ENCODE measurements around the gene SLC35F4. TPM values are rescaled to one million over a fixed set of nuclear protein-coding genes. Genes with fewer than 3 reads are reported as not detected.

Gene SLC35F4
- total RNA-seq, 1 experiment from 2014 or later: not detected

DNA sequence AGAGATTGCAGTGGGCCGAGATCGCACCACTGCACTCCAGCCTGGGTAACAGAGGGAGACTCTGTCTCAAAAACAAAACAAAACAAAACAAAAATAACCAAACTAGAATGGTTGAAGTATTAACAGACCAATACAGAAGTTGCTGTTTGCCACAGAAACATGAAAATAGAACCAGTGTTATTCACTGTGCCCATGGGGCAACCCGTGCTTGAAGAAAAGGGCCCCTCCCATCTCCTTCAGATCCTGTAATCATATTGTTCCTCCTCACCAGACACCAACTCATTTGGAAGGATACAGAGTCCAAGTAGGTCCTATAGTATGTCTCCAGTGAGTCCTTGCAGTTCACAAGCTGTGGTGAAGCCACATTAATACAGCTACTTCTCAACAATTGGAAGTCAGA, 30.9 kb downstream of the SLC35F4 start:
- Histone ChIP-seq H3K79me2 (ENCODE audit: insufficient read depth, low read length) (no peaks in the 10 kb centered on the region), H3K9ac (ENCODE audit: low read length) (no peak overlapping the region), H4K20me1 (ENCODE audit: insufficient read depth) (no peaks in the 10 kb centered on the region), H3K27me3 (ENCODE audit: insufficient read depth, low read length) (no peaks in the 10 kb centered on the region), H2AFZ (ENCODE audit: low read depth, low read length, poor library complexity, severe bottlenecking) (no peak overlapping the region), H3K4me1 (ENCODE audit: control insufficient read depth in 1 of 2, insufficient read depth in 2 of 2, low read length in 2 of 2) (peaks cover 18 to 27% of the 10 kb centered on the region in 2 experiments; a peak in 3 of 4 replicates), H3K9me3 (ENCODE audit: control insufficient read depth in 1 of 2, insufficient read depth in 1 of 2, low read depth in 1 of 2, low read length in 2 of 2) (no peaks in the 10 kb centered on the region), H3K4me2 (ENCODE audit: low read length) (no peak overlapping the region), H3K36me3 (ENCODE audit: control insufficient read depth in 1 of 2, insufficient read depth in 2 of 2, low read length in 2 of 2) (no peaks in the 10 kb centered on the region), H3K27ac (ENCODE audit: low read depth, low read length) (no peak overlapping the region), H3K9me2 (ENCODE audit: insufficient read depth) (no peaks in the 10 kb centered on the region), H3K4me3 (replicated peaks in 1 of 2; ENCODE audit: low read depth in 1 of 2, low read length in 2 of 2) (no peak overlapping the region)
- no peak for DNase-seq (ENCODE audit: low read depth, low spot score)
- POLR2A ChIA-PET: no interaction called here
- CTCF ChIA-PET: no interaction called here
- ATAC-seq: no peak
- RAD21 ChIA-PET (ENCODE audit: low non-redundant PET in 1 of 2, low total read pairs in 2 of 2, uncharacterized antibody in 2 of 2, unreplicated experiment in 2 of 2): no interaction called here
- no peak for TF ChIP-seq SP1 (IDR thresholded peaks at IDR 0.05; ENCODE audit: low read depth)
- TF ChIP-seq SRF (IDR thresholded peaks at IDR 0.05; ENCODE audit: low read depth): no peak
- no peak for TF ChIP-seq FOSL1 (IDR thresholded peaks at IDR 0.05; ENCODE audit: low read depth)
- intact Hi-C loops (cut with micrococcal nuclease): no loop called here
- no TSS peak for BruUV-seq (replicated peaks)

DNA sequence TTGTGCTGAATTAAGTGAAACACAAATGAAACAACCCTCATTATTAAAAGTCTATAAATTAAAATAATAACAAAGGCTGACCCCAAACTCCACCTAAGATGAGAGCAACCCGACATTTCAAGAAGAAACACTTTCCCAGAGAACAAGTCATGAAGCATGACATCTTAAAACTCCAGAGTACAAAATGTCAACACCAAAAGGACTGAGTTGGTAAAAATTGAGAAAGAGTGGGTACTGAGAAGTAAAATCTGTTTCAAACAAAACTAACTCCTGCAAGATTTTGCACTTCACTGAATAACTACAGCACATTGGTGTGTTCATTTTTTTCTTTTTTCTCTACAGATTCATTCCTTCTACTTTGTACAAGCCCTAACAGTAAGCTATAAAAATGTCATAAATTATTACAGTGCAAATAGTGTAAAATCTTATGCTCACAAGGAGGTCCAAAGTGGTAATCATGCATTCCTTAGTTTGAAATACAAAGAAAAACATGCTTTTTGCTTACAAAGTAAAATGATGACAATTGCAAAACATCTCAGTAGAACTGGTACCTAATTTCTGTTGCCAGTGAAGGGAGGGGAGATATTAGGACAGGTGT, 31.8 kb downstream of the SLC35F4 start:
- no peaks in the 10 kb centered on the region for H3K79me2 ChIP-seq (ENCODE audit: insufficient read depth, low read length)
- no TSS peak for BruUV-seq (replicated peaks)
- ChIA-PET CTCF (interaction anchor here (1.6 kb wide), 1 partner anchor 37 kb away, joined by 6 read pairs; no protein-coding TSS in a partner anchor), POLR2A (no interaction called here), RAD21 (ENCODE audit: low non-redundant PET in 1 of 2, low total read pairs in 2 of 2, uncharacterized antibody in 2 of 2, unreplicated experiment in 2 of 2) (no interaction called here)
- peak overlapping the region; percentile 47 for H2AFZ ChIP-seq (ENCODE audit: low read depth, low read length, poor library complexity, severe bottlenecking)
- no peak for DNase-seq (ENCODE audit: low read depth, low spot score)
- H3K27me3 ChIP-seq (ENCODE audit: insufficient read depth, low read length): no peaks in the 10 kb centered on the region
- no peak overlapping the region for H3K27ac ChIP-seq (ENCODE audit: low read depth, low read length)
- intact Hi-C loops (cut with micrococcal nuclease): no loop called here
- peak overlapping the region; percentile 71 for H3K4me2 ChIP-seq (ENCODE audit: low read length)
- peaks cover 18 to 27% of the 10 kb centered on the region in 2 experiments; a peak in 3 of 4 replicates for H3K4me1 ChIP-seq (ENCODE audit: control insufficient read depth in 1 of 2, insufficient read depth in 2 of 2, low read length in 2 of 2)
- H3K4me3 ChIP-seq (replicated peaks in 1 of 2; ENCODE audit: low read depth in 1 of 2, low read length in 2 of 2): no peak overlapping the region
- H3K36me3 ChIP-seq (ENCODE audit: control insufficient read depth in 1 of 2, insufficient read depth in 2 of 2, low read length in 2 of 2): no peaks in the 10 kb centered on the region
- no peak overlapping the region for H3K9ac ChIP-seq (ENCODE audit: low read length)
- H3K9me2 ChIP-seq (ENCODE audit: insufficient read depth): no peaks in the 10 kb centered on the region
- no peak for ATAC-seq
- H3K9me3 ChIP-seq (ENCODE audit: control insufficient read depth in 1 of 2, insufficient read depth in 1 of 2, low read depth in 1 of 2, low read length in 2 of 2): no peaks in the 10 kb centered on the region
- no peaks in the 10 kb centered on the region for H4K20me1 ChIP-seq (ENCODE audit: insufficient read depth)
- TF ChIP-seq ZFX (IDR thresholded peaks at IDR 0.05) (no peak), EGR1 (IDR thresholded peaks at IDR 0.05; ENCODE audit: low read depth) (no peak), ZNF274 (IDR thresholded peaks at IDR 0.05; ENCODE audit: low read depth, low read length) (no peak), YY1 (IDR thresholded peaks at IDR 0.05; ENCODE audit: extremely low read depth, insufficient replicate concordance, low read depth, low read length) (no peak), POLR2AphosphoS5 (IDR thresholded peaks at IDR 0.05; ENCODE audit: low read depth, low read length) (no peak), EZH2phosphoT487 (IDR thresholded peaks at IDR 0.05; ENCODE audit: borderline replicate concordance) (no peak), FOSL1 (IDR thresholded peaks at IDR 0.05; ENCODE audit: low read depth) (no peak), CEBPB (IDR thresholded peaks at IDR 0.05; ENCODE audit: low read depth) (no peak), JUND (IDR thresholded peaks at IDR 0.05) (no peak), ELF1 (IDR thresholded peaks at IDR 0.05; ENCODE audit: borderline replicate concordance, low read depth) (no peak), SP1 (IDR thresholded peaks at IDR 0.05; ENCODE audit: low read depth) (no peak)
- TF ChIP-seq, protein P1, sequence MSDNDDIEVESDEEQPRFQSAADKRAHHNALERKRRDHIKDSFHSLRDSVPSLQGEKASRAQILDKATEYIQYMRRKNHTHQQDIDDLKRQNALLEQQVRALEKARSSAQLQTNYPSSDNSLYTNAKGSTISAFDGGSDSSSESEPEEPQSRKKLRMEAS (IDR thresholded peaks at IDR 0.05): no peak
- TF ChIP-seq, protein P2, sequence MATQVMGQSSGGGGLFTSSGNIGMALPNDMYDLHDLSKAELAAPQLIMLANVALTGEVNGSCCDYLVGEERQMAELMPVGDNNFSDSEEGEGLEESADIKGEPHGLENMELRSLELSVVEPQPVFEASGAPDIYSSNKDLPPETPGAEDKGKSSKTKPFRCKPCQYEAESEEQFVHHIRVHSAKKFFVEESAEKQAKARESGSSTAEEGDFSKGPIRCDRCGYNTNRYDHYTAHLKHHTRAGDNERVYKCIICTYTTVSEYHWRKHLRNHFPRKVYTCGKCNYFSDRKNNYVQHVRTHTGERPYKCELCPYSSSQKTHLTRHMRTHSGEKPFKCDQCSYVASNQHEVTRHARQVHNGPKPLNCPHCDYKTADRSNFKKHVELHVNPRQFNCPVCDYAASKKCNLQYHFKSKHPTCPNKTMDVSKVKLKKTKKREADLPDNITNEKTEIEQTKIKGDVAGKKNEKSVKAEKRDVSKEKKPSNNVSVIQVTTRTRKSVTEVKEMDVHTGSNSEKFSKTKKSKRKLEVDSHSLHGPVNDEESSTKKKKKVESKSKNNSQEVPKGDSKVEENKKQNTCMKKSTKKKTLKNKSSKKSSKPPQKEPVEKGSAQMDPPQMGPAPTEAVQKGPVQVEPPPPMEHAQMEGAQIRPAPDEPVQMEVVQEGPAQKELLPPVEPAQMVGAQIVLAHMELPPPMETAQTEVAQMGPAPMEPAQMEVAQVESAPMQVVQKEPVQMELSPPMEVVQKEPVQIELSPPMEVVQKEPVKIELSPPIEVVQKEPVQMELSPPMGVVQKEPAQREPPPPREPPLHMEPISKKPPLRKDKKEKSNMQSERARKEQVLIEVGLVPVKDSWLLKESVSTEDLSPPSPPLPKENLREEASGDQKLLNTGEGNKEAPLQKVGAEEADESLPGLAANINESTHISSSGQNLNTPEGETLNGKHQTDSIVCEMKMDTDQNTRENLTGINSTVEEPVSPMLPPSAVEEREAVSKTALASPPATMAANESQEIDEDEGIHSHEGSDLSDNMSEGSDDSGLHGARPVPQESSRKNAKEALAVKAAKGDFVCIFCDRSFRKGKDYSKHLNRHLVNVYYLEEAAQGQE (IDR thresholded peaks at IDR 0.05; ENCODE audit: low read depth): no peak
- TF ChIP-seq, protein P3, sequence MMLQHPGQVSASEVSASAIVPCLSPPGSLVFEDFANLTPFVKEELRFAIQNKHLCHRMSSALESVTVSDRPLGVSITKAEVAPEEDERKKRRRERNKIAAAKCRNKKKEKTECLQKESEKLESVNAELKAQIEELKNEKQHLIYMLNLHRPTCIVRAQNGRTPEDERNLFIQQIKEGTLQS (IDR thresholded peaks at IDR 0.05): no peak
- TF ChIP-seq, protein P4, sequence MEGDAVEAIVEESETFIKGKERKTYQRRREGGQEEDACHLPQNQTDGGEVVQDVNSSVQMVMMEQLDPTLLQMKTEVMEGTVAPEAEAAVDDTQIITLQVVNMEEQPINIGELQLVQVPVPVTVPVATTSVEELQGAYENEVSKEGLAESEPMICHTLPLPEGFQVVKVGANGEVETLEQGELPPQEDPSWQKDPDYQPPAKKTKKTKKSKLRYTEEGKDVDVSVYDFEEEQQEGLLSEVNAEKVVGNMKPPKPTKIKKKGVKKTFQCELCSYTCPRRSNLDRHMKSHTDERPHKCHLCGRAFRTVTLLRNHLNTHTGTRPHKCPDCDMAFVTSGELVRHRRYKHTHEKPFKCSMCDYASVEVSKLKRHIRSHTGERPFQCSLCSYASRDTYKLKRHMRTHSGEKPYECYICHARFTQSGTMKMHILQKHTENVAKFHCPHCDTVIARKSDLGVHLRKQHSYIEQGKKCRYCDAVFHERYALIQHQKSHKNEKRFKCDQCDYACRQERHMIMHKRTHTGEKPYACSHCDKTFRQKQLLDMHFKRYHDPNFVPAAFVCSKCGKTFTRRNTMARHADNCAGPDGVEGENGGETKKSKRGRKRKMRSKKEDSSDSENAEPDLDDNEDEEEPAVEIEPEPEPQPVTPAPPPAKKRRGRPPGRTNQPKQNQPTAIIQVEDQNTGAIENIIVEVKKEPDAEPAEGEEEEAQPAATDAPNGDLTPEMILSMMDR (IDR thresholded peaks at IDR 0.05 in 2 of 3, conservative IDR thresholded peaks at IDR 0.05 in 1 of 3; ENCODE audit: borderline replicate concordance in 1 of 3, insufficient read depth in 1 of 3, low read depth in 2 of 3, low read length in 2 of 3): no peak
